Measurements from ENCODE around the gene RBM17. TPM values are rescaled to one million over a fixed set of nuclear protein-coding genes. Genes with fewer than 3 reads are reported as not detected.
"Not testable (repeated sequence)": the region's sequence is repeated elsewhere in the genome, so short reads cannot be mapped to it uniquely, and the experiment has no call there.

The RBM17 gene
- polyA plus RNA-seq, 3 donors: 140 to 154 (median 141) TPM

GRCh38 chr10:6077071-6077675, 11.7 kb upstream of the RBM17 start:
- DNase-seq (ENCODE audit: low read depth in 3 of 3, low spot score in 2 of 3): no peak

DNA sequence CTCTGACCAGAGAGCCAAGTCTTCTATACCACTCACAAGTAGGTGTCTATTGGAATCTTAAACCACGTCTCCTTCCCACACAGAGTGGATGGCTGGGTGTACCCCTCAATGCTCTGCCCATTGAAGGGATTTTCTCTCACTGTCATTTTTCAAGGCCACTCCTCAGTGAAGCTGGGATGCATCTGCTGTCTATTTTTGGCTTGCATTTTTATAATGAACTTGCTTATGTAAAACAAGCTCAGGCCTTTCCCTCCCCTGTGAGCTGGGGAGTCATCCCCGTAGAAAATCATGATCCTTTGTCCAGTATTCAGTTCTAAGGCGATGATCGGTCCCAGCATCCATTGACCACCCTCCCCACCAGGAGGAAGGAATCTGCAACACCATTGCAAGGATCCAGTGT, 9.8 kb upstream of the RBM17 start:
- no peak for DNase-seq (ENCODE audit: low read depth in 3 of 3, low spot score in 2 of 3)

DNA sequence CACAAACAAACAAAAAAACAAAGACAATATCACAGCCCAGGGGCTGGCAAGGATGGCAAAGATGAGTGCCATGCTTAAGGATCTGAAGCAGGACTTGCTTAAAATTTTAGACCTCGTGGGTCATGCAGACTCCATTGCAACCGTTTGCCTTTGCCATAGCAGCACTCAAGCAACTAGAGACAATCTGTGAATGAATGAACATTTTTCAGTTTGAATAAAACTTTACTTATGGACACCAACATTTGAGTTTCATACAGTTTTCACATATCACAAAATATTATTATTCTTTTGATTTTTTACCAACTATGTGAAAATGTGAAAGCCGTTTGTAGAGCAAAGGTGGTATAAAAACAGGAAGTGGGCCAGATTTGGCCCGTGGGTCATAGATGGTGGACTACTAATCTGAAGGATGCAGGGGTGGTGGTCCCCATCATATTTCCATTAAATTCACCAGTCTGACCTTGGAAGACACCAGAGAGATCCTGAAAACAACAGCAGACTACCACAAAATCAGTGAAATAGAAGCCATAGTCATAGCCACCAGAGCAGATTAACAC, 8.3 kb upstream of the RBM17 start:
- no peak for DNase-seq (ENCODE audit: low read depth in 3 of 3, low spot score in 2 of 3)

- DNase-seq (ENCODE audit: low read depth in 3 of 3, low spot score in 2 of 3): no peak
These were observed 6.1 kb upstream of the RBM17 start for GRCh38 chr10:6082496-6083395.

DNA sequence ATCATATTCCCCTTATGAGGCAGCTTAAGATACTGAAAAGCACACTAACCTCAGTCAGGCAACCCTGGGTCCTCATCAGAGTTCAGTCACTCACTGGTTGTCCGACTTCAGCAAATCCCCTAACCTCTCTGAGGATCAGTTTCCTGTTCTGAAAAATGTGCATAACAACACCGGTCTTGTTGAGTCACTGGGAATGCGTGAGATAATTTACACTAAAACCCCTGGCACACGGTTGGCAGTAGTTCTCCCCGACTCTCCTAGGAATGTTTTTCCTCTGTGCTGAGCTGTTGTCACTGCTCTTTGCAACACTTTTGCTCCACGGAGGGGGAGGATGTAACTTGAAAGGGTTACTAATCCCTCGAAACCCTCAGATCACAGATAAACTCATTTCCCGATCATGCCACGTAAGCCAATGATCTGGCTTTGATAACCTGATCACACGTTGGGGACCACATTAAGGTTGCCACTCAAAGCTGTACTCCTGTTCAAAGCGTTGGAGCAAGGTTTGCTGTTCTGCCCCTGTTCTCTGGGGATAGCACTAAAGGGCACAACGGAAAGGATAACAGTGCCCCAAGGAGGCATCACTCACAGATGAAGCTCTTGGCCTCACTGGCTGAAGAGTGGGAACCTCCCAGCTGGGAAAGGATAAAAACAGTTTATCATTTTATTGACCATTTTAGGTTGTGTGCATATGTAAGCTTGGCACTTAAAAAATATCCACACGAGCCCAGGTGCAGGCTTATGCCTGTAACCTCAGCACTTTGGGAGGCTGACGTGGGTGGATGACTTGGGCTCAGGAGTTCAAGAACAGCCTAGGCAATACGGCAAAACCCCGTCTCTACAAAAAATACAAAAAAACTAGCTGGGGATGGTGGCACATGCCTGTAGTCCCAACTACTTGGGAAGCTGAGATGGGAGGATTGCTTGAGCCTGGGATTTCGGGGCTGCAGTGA, 5.0 kb upstream of the RBM17 start:
- no peak for DNase-seq (ENCODE audit: low read depth in 3 of 3, low spot score in 2 of 3)

GRCh38 chr10:6086375-6087233, 2.2 kb upstream of the RBM17 start:
- DNase-seq (ENCODE audit: low read depth in 3 of 3, low spot score in 2 of 3): peak; percentile 72 to 80 (median 75)

- DNase-seq (ENCODE audit: low read depth in 3 of 3, low spot score in 2 of 3): peak in 2 of 3 donors; percentile 23 to 29
These were observed 743 bp downstream of the RBM17 start for GRCh38 chr10:6089334-6090219.

DNA sequence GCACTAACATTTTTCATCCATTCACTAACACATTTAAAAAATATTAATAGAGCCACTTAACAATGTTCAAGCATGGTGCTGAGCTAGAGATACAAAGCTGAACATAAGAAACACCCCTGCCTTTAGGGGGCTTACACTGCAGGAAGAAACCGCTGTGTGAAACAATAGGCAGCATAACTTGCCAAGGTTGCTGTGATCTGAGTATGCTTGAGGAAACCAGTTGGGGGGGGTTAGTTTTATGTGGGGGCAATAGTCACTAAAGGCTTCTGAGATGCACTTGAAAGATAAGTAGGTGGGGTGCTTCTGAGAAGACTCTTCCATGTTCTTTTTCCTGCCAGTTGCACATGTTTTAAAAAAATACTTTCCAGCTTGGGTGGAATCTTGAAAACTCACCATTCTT, 2.8 kb downstream of the RBM17 start:
- DNase-seq (ENCODE audit: low read depth in 3 of 3, low spot score in 2 of 3): no peak

DNA sequence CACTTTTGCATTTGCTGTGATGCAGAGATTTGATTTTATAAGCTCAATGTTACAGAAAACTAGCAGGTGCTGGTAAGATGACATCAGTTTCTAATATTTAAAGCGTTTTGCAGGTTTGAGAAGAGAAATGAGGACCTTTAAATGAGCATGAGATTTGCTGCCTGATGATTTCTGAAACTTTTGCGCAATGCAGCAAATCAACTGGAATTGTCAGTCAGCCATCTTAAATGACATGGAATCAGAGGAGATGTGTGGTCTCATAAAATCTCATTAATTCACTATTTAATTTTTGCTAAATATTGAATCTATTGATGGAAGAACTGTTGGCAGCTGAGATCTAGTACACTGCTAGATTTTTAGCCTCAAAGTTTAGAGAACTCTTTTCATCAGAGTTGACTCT, 3.9 kb downstream of the RBM17 start:
- no peak for DNase-seq (ENCODE audit: low read depth in 3 of 3, low spot score in 2 of 3)

- no peak for DNase-seq (ENCODE audit: low read depth in 3 of 3, low spot score in 2 of 3)
These were observed 7.2 kb downstream of the RBM17 start for GRCh38 chr10:6095810-6096570.

DNA sequence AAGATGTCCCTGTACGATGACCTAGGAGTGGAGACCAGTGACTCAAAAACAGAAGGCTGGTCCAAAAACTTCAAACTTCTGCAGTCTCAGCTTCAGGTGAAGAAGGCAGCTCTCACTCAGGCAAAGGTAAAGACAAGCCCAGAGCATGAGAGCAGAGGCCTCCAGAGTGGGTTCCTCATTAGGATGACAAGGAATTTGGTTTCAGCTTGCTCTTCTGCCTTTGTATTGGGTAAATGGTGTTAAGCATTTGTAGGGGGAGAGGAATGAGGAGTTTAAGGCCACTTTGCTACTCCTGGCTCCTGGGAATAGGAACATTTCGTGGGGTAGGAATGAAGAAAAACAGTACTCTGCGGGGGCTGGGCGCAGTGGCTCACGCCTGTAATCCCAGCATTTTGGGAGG, 8.2 kb downstream of the RBM17 start:
- no peak for DNase-seq (ENCODE audit: low read depth in 3 of 3, low spot score in 2 of 3)

DNA sequence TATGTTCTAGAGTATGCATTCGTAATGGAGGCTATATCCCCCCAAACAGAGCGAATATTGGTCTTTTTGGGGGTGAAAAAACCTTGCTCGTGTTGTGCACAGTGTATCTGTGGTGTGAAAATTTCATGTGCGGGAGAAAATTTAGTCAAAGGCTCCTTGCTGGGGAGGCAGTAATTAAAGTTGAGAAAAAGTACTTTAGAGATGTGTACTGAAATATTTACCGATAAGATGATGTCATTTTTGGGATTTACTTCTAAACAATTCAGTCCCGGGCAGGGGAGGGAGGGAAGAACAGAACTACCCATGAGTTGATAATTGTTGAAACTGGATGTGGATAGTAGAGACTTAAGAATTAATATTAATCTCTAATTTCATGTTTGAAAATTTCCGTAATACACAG, 9.3 kb downstream of the RBM17 start:
- DNase-seq (ENCODE audit: low read depth in 3 of 3, low spot score in 2 of 3): no peak

GRCh38 chr10:6100370-6100769, 11.5 kb downstream of the RBM17 start:
- DNase-seq (ENCODE audit: low read depth in 3 of 3, low spot score in 2 of 3): no peak

- DNase-seq (ENCODE audit: low read depth in 3 of 3, low spot score in 2 of 3): no peak
These were observed 12.3 kb downstream of the RBM17 start for GRCh38 chr10:6101181-6101580.

GRCh38 chr10:6102128-6102527, 13.3 kb downstream of the RBM17 start:
- no peak for DNase-seq (ENCODE audit: low read depth in 3 of 3, low spot score in 2 of 3)

DNA sequence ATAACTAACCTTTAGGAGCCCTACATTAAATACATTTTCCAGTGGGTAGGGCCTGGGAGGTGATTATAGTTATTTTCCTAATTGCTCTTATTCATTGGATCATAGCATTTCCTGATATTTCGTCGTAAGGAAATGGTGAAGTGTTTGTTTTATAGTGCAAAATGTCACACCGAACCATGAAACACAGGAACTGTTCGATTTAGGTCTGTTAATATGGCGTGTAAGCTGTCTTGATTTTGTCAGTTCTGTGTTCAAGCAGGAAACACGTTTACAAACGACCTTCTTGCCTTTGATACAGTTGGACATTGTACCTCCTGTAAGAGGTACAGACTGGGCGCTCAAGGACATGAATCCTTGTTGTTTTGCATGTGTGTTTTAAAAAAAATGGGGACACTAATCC, 14.8 kb downstream of the RBM17 start:
- no peak for DNase-seq (ENCODE audit: low read depth in 3 of 3, low spot score in 2 of 3)

DNA sequence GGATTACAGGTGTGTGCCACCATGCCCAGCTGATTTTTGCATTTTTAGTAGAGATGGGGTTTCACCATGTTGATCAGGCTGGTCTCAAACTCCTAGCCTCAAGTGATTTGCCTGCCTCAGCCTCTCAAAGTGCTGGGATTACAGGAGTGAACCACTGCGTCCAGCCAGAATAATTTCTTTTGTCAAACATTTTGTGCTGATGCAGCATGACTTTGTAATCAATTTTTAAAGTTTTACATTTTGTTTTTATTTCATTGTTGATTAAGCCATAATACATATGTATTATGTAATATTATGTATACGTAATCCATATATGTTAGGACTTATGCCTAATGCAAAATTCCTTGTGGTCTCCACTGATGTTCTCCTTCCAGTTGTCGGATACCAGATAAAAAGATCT, 18.8 kb downstream of the RBM17 start:
- DNase-seq (ENCODE audit: low read depth in 3 of 3, low spot score in 2 of 3): not testable (repeated sequence)

GRCh38 chr10:6108072-6108471, 19.2 kb downstream of the RBM17 start:
- no peak for DNase-seq (ENCODE audit: low read depth in 3 of 3, low spot score in 2 of 3)
